Hepatocyte (in vitro differentiated cells): ENCODE results near the gene FNDC1.

ENCODE experiments used
- EZH2 ChIP-seq: fragments of 200-600 bp; sonication (generic); IDR thresholded peaks from 2 replicates; pipeline ENCODE4 v1.6.1; 2016; ENCODE audit warnings: antibody characterized with exemption, mild to moderate bottlenecking, borderline replicate concordance
- EZH2phosphoT487 ChIP-seq: fragments of 200-600 bp; sonication (generic); IDR thresholded peaks from one replicate; pipeline ENCODE4 v1.6.1; 2018; ENCODE audit warnings: antibody characterized with exemption, mild to moderate bottlenecking, low read depth, moderate library complexity; ENCODE audit not compliant: unreplicated experiment, severe bottlenecking
- TF ChIP-seq, protein P1 (sequence below): fragments of 200-600 bp; sonication (generic); IDR thresholded peaks from 2 replicates; pipeline ENCODE4 v1.5.1; 2016; ENCODE audit warnings: antibody characterized with exemption, mild to moderate bottlenecking; ENCODE audit not compliant: poor library complexity

DNA sequence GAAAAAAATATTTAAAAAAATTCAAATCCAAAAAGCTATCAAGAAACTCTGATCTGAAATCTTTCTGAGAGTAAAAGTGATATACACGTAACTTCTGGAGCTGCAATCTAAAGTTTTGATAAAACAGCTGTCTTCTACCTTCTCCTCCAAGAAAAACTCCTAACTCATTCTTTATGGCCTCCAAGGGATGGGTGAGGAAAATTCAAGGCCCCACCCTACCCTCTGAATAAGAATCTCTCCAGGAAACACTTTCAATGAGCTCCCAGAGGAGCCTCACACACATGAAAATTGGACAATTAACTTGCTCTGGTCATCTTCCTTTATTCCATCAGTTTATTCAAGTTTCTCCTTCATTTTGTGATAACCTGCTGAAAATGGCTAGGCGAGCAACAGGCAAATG is 93.4 kb downstream of the FNDC1 start:
- TF ChIP-seq, protein P1, sequence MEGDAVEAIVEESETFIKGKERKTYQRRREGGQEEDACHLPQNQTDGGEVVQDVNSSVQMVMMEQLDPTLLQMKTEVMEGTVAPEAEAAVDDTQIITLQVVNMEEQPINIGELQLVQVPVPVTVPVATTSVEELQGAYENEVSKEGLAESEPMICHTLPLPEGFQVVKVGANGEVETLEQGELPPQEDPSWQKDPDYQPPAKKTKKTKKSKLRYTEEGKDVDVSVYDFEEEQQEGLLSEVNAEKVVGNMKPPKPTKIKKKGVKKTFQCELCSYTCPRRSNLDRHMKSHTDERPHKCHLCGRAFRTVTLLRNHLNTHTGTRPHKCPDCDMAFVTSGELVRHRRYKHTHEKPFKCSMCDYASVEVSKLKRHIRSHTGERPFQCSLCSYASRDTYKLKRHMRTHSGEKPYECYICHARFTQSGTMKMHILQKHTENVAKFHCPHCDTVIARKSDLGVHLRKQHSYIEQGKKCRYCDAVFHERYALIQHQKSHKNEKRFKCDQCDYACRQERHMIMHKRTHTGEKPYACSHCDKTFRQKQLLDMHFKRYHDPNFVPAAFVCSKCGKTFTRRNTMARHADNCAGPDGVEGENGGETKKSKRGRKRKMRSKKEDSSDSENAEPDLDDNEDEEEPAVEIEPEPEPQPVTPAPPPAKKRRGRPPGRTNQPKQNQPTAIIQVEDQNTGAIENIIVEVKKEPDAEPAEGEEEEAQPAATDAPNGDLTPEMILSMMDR = no peak
- TF ChIP-seq EZH2 (no peak), EZH2phosphoT487 (no peak)
